ENCODE measurements around the gene UBE2L6. TPM values are rescaled to one million over a fixed set of nuclear protein-coding genes. Genes with fewer than 3 reads are reported as not detected.

Gene UBE2L6
- polyA plus RNA-seq, 1 experiment = 63.8 TPM

DNA sequence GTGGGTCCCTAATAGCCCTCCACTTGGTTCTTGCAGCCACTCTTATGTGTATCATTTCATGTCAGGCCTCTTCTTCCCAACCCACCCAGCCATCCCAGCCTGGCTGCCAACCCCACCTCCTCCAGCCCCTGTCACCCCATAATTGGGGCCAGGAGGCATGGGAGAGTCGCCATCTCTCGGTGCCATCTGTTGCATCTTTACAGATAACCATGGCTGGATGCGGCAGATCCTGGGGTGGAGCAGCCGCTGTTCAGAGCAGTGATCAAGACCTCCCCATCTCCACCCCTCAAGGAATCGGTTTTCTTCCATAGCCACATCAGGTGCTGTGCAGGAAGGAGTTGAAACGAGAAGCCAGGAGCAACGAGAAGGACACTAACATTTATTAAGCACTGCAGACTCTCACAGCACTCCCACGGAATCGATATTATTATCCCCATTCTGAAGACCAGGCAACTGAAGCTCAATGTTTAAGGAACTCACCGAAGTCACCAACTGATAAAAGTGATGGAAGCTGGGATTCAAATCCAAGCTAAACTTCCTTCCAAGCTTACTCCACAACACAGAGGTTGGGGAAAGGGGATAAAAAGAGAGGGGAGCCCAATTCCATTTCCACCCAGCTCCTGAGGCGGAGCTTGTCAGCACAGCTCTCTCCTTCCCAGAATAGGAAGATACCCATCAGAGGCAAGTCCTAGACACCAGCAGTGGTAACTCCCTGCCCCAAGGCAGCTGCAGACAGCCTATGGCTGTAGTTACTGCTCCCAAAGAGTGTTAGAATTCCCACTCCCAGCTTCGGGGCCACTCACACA lies 54.6 kb downstream of the UBE2L6 start:
- TF ChIP-seq, protein P1, sequence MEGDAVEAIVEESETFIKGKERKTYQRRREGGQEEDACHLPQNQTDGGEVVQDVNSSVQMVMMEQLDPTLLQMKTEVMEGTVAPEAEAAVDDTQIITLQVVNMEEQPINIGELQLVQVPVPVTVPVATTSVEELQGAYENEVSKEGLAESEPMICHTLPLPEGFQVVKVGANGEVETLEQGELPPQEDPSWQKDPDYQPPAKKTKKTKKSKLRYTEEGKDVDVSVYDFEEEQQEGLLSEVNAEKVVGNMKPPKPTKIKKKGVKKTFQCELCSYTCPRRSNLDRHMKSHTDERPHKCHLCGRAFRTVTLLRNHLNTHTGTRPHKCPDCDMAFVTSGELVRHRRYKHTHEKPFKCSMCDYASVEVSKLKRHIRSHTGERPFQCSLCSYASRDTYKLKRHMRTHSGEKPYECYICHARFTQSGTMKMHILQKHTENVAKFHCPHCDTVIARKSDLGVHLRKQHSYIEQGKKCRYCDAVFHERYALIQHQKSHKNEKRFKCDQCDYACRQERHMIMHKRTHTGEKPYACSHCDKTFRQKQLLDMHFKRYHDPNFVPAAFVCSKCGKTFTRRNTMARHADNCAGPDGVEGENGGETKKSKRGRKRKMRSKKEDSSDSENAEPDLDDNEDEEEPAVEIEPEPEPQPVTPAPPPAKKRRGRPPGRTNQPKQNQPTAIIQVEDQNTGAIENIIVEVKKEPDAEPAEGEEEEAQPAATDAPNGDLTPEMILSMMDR (IDR thresholded peaks at IDR 0.05; ENCODE audit: low read depth, low read length) = no peak
- Histone ChIP-seq H3K27me3 (ENCODE audit: control insufficient read depth, insufficient read depth, low read length) (no peaks in the 10 kb centered on the region), H3K27ac (ENCODE audit: low read depth, low read length) (no peak overlapping the region), H3K9me3 (ENCODE audit: control insufficient read depth, insufficient read depth, low read length) (no peaks in the 10 kb centered on the region; the same call in 1 of the 2 replicates), H3K4me3 (ENCODE audit: low read depth, low read length) (peak overlapping the region; percentile 10; the same call in 1 of the 2 replicates)
- no peak for DNase-seq (ENCODE audit: low read depth, low spot score)
- ChIA-PET CTCF (interaction anchor here (1.0 to 6.4 kb wide), 5 partner anchors 11 to 54 kb away, joined by 3 to 52 read pairs (median 24); partner anchors contain the start of gene RTN4RL2), POLR2A (interaction anchor here (0.5 kb wide), 1 partner anchor 176 kb away, joined by 3 read pairs; no protein-coding TSS in a partner anchor)

DNA sequence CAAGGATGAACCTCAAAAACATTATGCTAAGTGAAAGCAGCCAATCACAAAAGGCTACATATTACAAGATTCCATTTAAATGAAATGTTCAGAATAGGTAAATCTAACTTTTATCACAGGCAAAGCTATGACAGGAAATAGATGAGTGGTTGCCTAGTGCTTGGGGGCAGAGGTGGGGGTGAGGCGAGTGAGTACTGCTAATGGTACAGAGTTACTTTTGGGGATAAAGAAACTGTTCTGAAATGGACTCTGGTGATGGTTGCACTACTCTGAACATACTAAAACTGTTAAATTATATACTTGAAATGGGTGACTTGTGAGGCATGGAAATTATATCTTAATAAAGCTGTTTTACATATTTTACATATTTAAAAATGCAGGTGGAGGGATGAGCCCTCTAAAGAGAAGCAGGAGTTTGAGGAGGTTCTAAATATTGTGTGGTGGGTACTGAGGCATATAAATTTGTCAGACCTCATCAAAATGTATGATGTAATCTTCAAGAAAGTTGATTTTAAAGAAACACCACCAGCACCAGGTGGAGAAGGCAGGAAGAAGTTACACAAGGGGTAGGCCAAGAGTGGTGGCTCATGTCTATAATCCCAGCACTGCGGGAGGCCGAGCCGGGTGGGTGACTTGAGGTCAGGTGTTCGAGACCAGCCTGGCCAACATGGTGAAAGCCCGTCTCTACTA lies 55.6 kb downstream of the UBE2L6 start:
- Histone ChIP-seq H3K4me3 (ENCODE audit: low read depth, low read length) (no peak overlapping the region), H3K27me3 (ENCODE audit: control insufficient read depth, insufficient read depth, low read length) (no peaks in the 10 kb centered on the region), H3K9me3 (ENCODE audit: control insufficient read depth, insufficient read depth, low read length) (no peaks in the 10 kb centered on the region; the same call in 1 of the 2 replicates), H3K27ac (ENCODE audit: low read depth, low read length) (no peak overlapping the region)
- CTCF ChIA-PET = interaction anchor here (0.5 to 2.0 kb wide), 9 partner anchors 15 to 1013 kb away, joined by 3 to 10 read pairs (median 4); partner anchors contain the start of gene RTN4RL2
- no peak for DNase-seq (ENCODE audit: low read depth, low spot score)
- TF ChIP-seq, protein P1 (IDR thresholded peaks at IDR 0.05; ENCODE audit: low read depth, low read length) = no peak
- POLR2A ChIA-PET = interaction anchor here (0.9 kb wide), 1 partner anchor 20 kb away, joined by 3 read pairs; no protein-coding TSS in a partner anchor

DNA sequence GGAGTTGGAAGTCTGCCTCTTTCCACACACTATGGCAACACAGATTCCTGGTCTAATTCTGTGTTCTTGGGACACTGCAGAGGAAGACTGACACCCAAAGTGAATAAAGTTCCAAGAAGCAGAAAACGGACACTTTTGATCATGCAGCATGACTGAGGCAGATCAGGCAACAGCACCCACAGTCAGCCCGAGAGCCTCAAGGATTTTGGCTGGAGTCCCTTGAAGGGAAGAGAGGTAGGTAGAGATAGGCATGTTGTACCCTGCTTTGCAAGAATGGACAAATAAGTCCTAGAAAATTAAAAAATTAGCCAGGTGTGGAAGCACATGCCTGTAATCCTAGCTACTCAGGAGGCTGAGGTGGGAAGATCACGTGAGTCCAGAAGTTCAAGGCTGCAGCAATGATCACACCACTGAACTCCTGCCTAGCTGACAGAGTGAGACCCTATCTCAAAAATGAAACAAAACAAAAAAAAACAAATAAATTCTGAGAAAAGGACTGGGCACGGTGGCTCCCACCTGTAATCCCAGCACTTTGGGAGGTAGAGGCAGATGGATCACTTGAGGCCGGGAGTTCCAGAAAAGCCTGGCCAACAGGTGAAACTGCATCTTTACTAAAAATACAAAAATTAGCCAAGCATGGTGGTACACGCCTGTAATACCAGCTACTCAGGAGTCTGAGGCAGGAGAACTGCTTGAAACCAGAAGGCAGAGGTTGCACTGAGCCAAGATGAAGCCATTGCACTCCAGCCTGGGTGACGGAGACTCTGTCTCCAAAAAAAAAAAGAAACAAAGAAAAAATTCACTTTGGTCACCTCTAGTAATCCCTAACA lies 58.9 kb downstream of the UBE2L6 start:
- no peak overlapping the region for H3K27ac ChIP-seq (ENCODE audit: low read depth, low read length)
- ChIA-PET CTCF (interaction anchor here (0.6 to 6.0 kb wide), 3 partner anchors 15 to 136 kb away, joined by 3 to 52 read pairs (median 3); no protein-coding TSS in a partner anchor), POLR2A (no interaction called here)
- H3K4me3 ChIP-seq (ENCODE audit: low read depth, low read length) = no peak overlapping the region
- no peaks in the 10 kb centered on the region for H3K27me3 ChIP-seq (ENCODE audit: control insufficient read depth, insufficient read depth, low read length)
- no peak for DNase-seq (ENCODE audit: low read depth, low spot score)
- no peaks in the 10 kb centered on the region for H3K9me3 ChIP-seq (ENCODE audit: control insufficient read depth, insufficient read depth, low read length)
- TF ChIP-seq, protein P1 (IDR thresholded peaks at IDR 0.05; ENCODE audit: low read depth, low read length) = no peak

DNA sequence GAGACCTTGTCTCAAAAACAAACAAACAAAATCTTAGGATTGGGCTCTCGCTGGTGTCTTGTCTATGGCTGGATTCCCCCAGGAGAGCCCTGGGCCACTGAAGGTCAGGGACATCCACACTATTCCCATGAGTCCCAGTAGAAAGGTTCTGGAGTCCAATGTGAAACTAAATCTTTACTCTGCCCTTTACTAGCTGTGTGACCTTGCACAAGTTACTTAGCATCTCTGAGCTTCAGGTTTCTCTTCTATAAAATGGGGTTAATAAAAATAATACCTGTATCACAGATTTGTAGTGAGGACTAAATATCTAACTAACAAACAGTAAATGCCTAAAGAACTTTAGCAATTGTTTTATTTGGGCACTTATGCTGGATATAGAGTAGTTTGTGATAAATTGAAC lies 61.0 kb downstream of the UBE2L6 start:
- ChIA-PET POLR2A (interaction anchor here (1.0 kb wide), 1 partner anchor 8 kb away, joined by 3 read pairs; no protein-coding TSS in a partner anchor), CTCF (interaction anchor here (1.5 to 6.0 kb wide), 3 partner anchors 13 to 20 kb away, joined by 3 to 52 read pairs (median 25); no protein-coding TSS in a partner anchor)
- H3K4me3 ChIP-seq (ENCODE audit: low read depth, low read length) = no peak overlapping the region
- no peaks in the 10 kb centered on the region for H3K27me3 ChIP-seq (ENCODE audit: control insufficient read depth, insufficient read depth, low read length)
- DNase-seq (ENCODE audit: low read depth, low spot score) = no peak
- TF ChIP-seq, protein P1 (IDR thresholded peaks at IDR 0.05; ENCODE audit: low read depth, low read length) = no peak
- no peaks in the 10 kb centered on the region for H3K9me3 ChIP-seq (ENCODE audit: control insufficient read depth, insufficient read depth, low read length)
- no peak overlapping the region for H3K27ac ChIP-seq (ENCODE audit: low read depth, low read length)
